ENCODE measurements around the gene AKR1B15.

- TF ChIP-seq CTCF (IDR thresholded peaks at IDR 0.05): no peak
- no peak for TF ChIP-seq POLR2A (IDR thresholded peaks at IDR 0.05)
These were observed 2.0 kb upstream of the AKR1B15 start for GRCh38 chr7:134546955-134547354.

All from adrenal gland (tissue), 5 donors.